ENCODE measurements around the gene ARHGAP22. TPM values are rescaled to one million over a fixed set of nuclear protein-coding genes. Genes with fewer than 3 reads are reported as not detected.

The ARHGAP22 gene
- total RNA-seq, 6 donors from 2014 or later, result 1.4 to 25.1 (median 7.1) TPM

- Histone ChIP-seq H3K27ac (no peak overlapping the region), H3K27me3 (peaks cover 0 to 3% (median 0%) of the 10 kb centered on the region in 4 donors), H3K9me3 (no peaks in the 10 kb centered on the region), H3K4me3 (no peak overlapping the region), H3K36me3 (no peaks in the 10 kb centered on the region), H3K4me1 (peaks cover 0 to 9% (median 1%) of the 10 kb centered on the region in 4 donors)
- TF ChIP-seq EP300 (IDR thresholded peaks at IDR 0.05) (no peak), POLR2AphosphoS5 (IDR thresholded peaks at IDR 0.05) (no peak), POLR2A (IDR thresholded peaks at IDR 0.05) (no peak), CTCF (IDR thresholded peaks at IDR 0.05) (no peak)
- WGBS, 2 donors, result 55 to 72% methylated on average over 3 of the region's 3 CpGs
- ATAC-seq (ENCODE audit: low FRiP score in 2 of 2) (no peak), DNase-seq (no peak)
Measured at GRCh38 chr10:48468130-48468790, 136.6 kb downstream of the ARHGAP22 start.

DNA sequence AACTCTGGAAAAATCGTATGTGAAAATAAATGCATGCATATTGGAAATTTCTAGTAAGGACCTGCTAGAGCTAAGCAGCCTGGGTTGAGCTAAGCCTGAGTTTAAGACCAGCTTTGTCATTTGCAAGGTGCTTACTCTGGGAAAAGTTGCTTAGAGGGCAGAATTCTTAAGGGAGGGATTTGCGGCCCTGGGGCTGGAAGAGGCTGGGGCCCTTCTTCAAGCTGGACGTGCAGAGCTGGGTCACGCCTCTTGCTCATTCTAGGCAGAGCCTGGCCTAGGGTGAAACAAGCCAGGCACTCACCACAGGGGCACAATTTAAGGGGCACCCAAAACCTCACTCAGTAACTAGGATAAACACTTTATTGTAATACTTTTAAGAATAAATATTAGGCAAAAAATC lies 137.2 kb downstream of the ARHGAP22 start:
- peaks cover 0 to 3% (median 0%) of the 10 kb centered on the region in 4 donors for H3K27me3 ChIP-seq
- TF ChIP-seq POLR2A (IDR thresholded peaks at IDR 0.05), result no peak
- no peak for TF ChIP-seq POLR2AphosphoS5 (IDR thresholded peaks at IDR 0.05)
- no peak for TF ChIP-seq CTCF (IDR thresholded peaks at IDR 0.05)
- TF ChIP-seq EP300 (IDR thresholded peaks at IDR 0.05), result no peak
- H3K27ac ChIP-seq, result no peak overlapping the region
- H3K4me3 ChIP-seq, result no peak overlapping the region
- 80 to 82% methylated on average over 4 of the region's 4 CpGs for WGBS, 2 donors
- no peak for DNase-seq
- no peaks in the 10 kb centered on the region for H3K36me3 ChIP-seq
- no peak for ATAC-seq (ENCODE audit: low FRiP score in 2 of 2)
- no peaks in the 10 kb centered on the region for H3K9me3 ChIP-seq
- H3K4me1 ChIP-seq, result peaks cover 0 to 9% (median 1%) of the 10 kb centered on the region in 4 donors

GRCh38 chr10:48466611-48467240 lies 138.1 kb downstream of the ARHGAP22 start:
- Histone ChIP-seq H3K4me1 (peaks cover 0 to 9% (median 1%) of the 10 kb centered on the region in 4 donors), H3K4me3 (peak overlapping the region in 2 of 4 donors; percentile 8 to 19), H3K36me3 (no peaks in the 10 kb centered on the region), H3K27me3 (peaks cover 0 to 3% (median 0%) of the 10 kb centered on the region in 4 donors), H3K27ac (no peak overlapping the region), H3K9me3 (no peaks in the 10 kb centered on the region)
- 47 to 90% methylated on average over 10 to 25 of the region's 43 CpGs for WGBS, 2 donors
- DNase-seq (peak in 1 of 2 donors; percentile 79), ATAC-seq (ENCODE audit: low FRiP score in 2 of 2) (no peak)
- no peak for TF ChIP-seq EP300 (IDR thresholded peaks at IDR 0.05)
- no peak for TF ChIP-seq POLR2A (IDR thresholded peaks at IDR 0.05)
- no peak for TF ChIP-seq CTCF (IDR thresholded peaks at IDR 0.05)
- TF ChIP-seq POLR2AphosphoS5 (IDR thresholded peaks at IDR 0.05), result no peak

DNA sequence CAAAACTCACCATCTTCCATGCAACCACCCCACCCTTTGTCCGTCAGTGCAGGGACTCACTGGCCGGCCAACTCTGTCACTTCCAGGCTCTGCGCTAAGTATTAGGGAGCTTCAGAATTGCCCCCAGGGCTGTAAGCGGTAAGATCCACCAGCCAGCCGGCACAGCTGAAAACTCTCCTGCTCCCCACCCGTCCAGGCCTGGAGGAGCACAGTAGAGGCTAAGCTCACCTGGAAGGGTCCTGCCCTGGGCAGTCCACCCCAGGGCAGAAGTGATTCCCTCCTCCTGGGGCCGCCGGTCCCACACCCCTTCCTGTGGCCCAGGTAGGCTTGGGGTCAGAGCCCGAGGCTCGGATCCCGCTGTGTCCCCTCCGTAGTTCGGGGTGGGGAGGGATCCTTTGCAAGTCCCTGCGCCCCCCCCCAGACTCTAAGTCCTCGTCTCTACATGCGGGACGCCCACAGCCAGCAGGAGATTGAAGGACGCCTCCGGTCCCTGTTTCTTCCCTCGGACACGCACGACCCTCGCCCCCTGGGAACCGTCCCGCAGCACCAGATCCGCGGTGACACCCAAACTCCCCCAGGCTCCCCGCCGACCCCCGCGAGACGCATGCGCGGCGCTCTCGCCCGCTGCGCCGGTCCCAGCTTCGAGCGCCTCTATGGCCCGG lies 138.9 kb downstream of the ARHGAP22 start:
- no peak for TF ChIP-seq CTCF (IDR thresholded peaks at IDR 0.05)
- no peak for TF ChIP-seq POLR2AphosphoS5 (IDR thresholded peaks at IDR 0.05)
- TF ChIP-seq POLR2A (IDR thresholded peaks at IDR 0.05), result no peak
- TF ChIP-seq EP300 (IDR thresholded peaks at IDR 0.05), result no peak

More for the DNA sequence above, 138.9 kb downstream of the ARHGAP22 start:
- H3K9me3 ChIP-seq, result no peaks in the 10 kb centered on the region
- no peak overlapping the region for H3K27ac ChIP-seq
- 56 to 90% methylated on average over 2 to 40 of the region's 42 CpGs for WGBS, 2 donors
- peaks cover 0 to 3% (median 0%) of the 10 kb centered on the region in 4 donors for H3K27me3 ChIP-seq
- ATAC-seq (ENCODE audit: low FRiP score in 2 of 2), result no peak
- H3K36me3 ChIP-seq, result no peaks in the 10 kb centered on the region
- peak in 1 of 2 donors; percentile 78 for DNase-seq
- H3K4me3 ChIP-seq, result peak overlapping the region in 2 of 4 donors; percentile 8 to 19
- peaks cover 0 to 9% (median 1%) of the 10 kb centered on the region in 4 donors for H3K4me1 ChIP-seq

Data from upper lobe of left lung (tissue), 6 donors.